T-helper 17 cell (primary cell): ENCODE data around the gene KRTAP4-4. TPM values are rescaled to one million over a fixed set of nuclear protein-coding genes. Genes with fewer than 3 reads are reported as not detected.
"Not testable (repeated sequence)": the region's sequence is repeated elsewhere in the genome, so short reads cannot be mapped to it uniquely, and the experiment has no call there.

Source experiments
- ATAC-seq: fragments of 150-1000 bp; cut with Tn5 transposase; 2 replicates; pipeline ENCODE4 v1.10.0; 2021; ENCODE audit warnings: mild to moderate bottlenecking, moderate library complexity
- DNase-seq, 3 donors: peaks; one replicate each; pipeline versions ENCODE4 v3.0.0 to v3.0.0-alpha.2; 2020 to 2021
- H3K9me3 ChIP-seq: one replicate; pipeline ENCODE4 v1.7.0; 2013; ENCODE audit warnings: low read length, mild to moderate bottlenecking; ENCODE audit not compliant: control insufficient read depth, poor library complexity, severe bottlenecking
- H3K27ac Mint-ChIP-seq: one replicate; pipeline ENCODE4 v1.8.0; 2022; ENCODE audit warnings: mild to moderate bottlenecking, moderate library complexity, mixed read lengths
- H3K27me3 Mint-ChIP-seq: one replicate; pipeline ENCODE4 v1.8.0; 2022; ENCODE audit warnings: mixed read lengths
- H3K36me3 Mint-ChIP-seq: one replicate; pipeline ENCODE4 v1.8.0; 2022; ENCODE audit warnings: low read depth, mixed read lengths
- H3K4me1 Mint-ChIP-seq: one replicate; pipeline ENCODE4 v1.8.0; 2022; ENCODE audit warnings: mild to moderate bottlenecking, mixed read lengths
- H3K4me3 Mint-ChIP-seq: one replicate; pipeline ENCODE4 v1.8.0; 2022; ENCODE audit warnings: mild to moderate bottlenecking, moderate library complexity, mixed read lengths
- total RNA-seq, 4 donors: library from RNA in 2 of 4; stranded (reverse) in 2 of 4; gene quantifications; one replicate each; pipeline ENCODE4 v1.2.3 and lab custom pipeline; 2022 to 2026

Gene KRTAP4-4
- total RNA-seq, 2 donors from 2014 or later = not detected

DNA sequence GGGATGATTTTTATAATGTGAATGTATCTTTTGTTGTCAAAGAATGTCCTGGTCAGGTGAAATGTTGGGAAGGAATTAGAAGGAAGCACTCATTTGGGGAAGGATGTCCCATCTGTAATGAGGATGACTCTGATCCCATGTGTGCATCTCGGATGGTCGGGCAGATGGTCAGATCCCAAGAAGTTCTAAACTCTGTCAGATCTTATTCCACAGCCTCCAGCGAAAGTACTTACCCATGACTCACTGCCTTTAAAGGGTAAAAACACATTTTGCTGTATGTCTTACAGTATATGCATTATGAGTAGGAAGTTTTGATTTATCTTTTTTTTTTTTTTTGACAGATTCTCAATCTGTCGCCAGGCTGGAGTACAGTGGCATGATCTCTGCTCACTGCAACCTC, 41.8 kb downstream of the KRTAP4-4 start:
- DNase-seq = no peak
- Mint-ChIP-seq H3K4me3 (no peak overlapping the region), H3K36me3 (peaks cover 6% of the 10 kb centered on the region), H3K27me3 (peaks cover 20% of the 10 kb centered on the region), H3K27ac (no peak overlapping the region), H3K4me1 (peaks cover 16% of the 10 kb centered on the region)
- no peaks in the 10 kb centered on the region for H3K9me3 ChIP-seq
- ATAC-seq = no peak

- H3K9me3 ChIP-seq, H3K4me3 Mint-ChIP-seq, H3K27ac Mint-ChIP-seq, ATAC-seq, DNase-seq, H3K36me3 Mint-ChIP-seq: not testable (repeated sequence)
- peaks cover 11% of the 10 kb centered on the region for H3K4me1 Mint-ChIP-seq
- H3K27me3 Mint-ChIP-seq = peaks cover 20% of the 10 kb centered on the region
Measured at GRCh38 chr17:41117846-41118386, 42.6 kb downstream of the KRTAP4-4 start, which contains the start of gene KRTAP4-11. Gene KRTAP4-11 (minus strand): TSS chr17:41118373. CDS start chr17:41118315, 58 bp downstream.

DNA sequence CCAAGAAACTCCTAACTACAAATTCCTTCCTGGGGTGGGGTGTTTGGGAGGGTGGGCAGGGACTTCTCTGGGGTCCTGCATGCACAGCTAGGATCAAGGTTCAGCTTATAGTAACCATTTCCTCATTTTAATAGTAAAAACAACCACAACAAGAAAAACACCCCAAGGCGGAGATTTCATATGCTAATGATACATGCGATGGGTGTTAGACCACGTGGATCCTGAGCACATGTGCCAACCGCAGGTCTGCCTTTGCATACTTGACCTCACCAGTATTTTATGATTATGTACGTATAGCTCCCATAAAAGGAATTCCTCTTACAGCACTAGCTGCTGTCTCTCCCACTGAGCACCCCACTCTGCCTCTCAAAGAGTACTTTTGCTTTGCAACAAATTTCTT, 44.3 kb downstream of the KRTAP4-4 start:
- DNase-seq (no peak), ATAC-seq (peak; percentile 73)
- H3K36me3 Mint-ChIP-seq = peaks cover 6% of the 10 kb centered on the region
- H3K27me3 Mint-ChIP-seq = peaks cover 20% of the 10 kb centered on the region
- peaks cover 11% of the 10 kb centered on the region for H3K4me1 Mint-ChIP-seq
- no peak overlapping the region for H3K4me3 Mint-ChIP-seq
- peak overlapping the region; percentile 19 for H3K27ac Mint-ChIP-seq
- H3K9me3 ChIP-seq = peaks cover 2% of the 10 kb centered on the region

GRCh38 chr17:41111151-41111885, 49.2 kb downstream of the KRTAP4-4 start:
- ATAC-seq (no peak), DNase-seq (no peak)
- Mint-ChIP-seq H3K36me3 (peaks cover 2% of the 10 kb centered on the region), H3K27ac (no peak overlapping the region), H3K4me1 (peaks cover 12% of the 10 kb centered on the region), H3K27me3 (peaks cover 9% of the 10 kb centered on the region), H3K4me3 (no peak overlapping the region)
- H3K9me3 ChIP-seq = peaks cover 2% of the 10 kb centered on the region

Other genes with a start within 250 kb of the KRTAP4-4 start
- not detected for gene KRT23, start 223.1 kb downstream of the KRTAP4-4 start, total RNA-seq
- gene KRT39, start 193.8 kb downstream of the KRTAP4-4 start, total RNA-seq = not detected
- not detected for gene KRT40, start 176.4 kb downstream of the KRTAP4-4 start, total RNA-seq
- not detected for gene KRTAP3-3, start 166.6 kb downstream of the KRTAP4-4 start, total RNA-seq
- gene KRTAP3-2, start 160.8 kb downstream of the KRTAP4-4 start, total RNA-seq = not detected
- not detected for gene KRTAP3-1, start 151.6 kb downstream of the KRTAP4-4 start, total RNA-seq
- not detected for gene KRTAP1-5, start 133.5 kb downstream of the KRTAP4-4 start, total RNA-seq
- gene KRTAP1-4, start 130.6 kb downstream of the KRTAP4-4 start, total RNA-seq = not detected
- gene KRTAP1-3, start 125.9 kb downstream of the KRTAP4-4 start, total RNA-seq = not detected
- gene KRTAP1-1, start 119.3 kb downstream of the KRTAP4-4 start, total RNA-seq = not detected
- not detected for gene KRTAP2-1, start 113.4 kb downstream of the KRTAP4-4 start, total RNA-seq
- gene KRTAP2-2, start 105.5 kb downstream of the KRTAP4-4 start, total RNA-seq = not detected
- gene KRTAP2-3, start 100.6 kb downstream of the KRTAP4-4 start, total RNA-seq = not detected
- gene KRTAP2-4, start 94.9 kb downstream of the KRTAP4-4 start, total RNA-seq = not detected
- gene KRTAP4-7, start 76.6 kb downstream of the KRTAP4-4 start, total RNA-seq = not detected
- gene KRTAP4-8, start 62.6 kb downstream of the KRTAP4-4 start, total RNA-seq = not detected
- not detected for gene KRTAP4-16, start 58.5 kb downstream of the KRTAP4-4 start, total RNA-seq
- gene KRTAP4-9, start 55.4 kb downstream of the KRTAP4-4 start, total RNA-seq = not detected
- gene KRTAP4-11, start 42.4 kb downstream of the KRTAP4-4 start, total RNA-seq = not detected
- not detected for gene KRTAP4-12, start 36.6 kb downstream of the KRTAP4-4 start, total RNA-seq
- gene KRTAP4-6, start 20.2 kb downstream of the KRTAP4-4 start, total RNA-seq = not detected
- not detected for gene KRTAP4-5, start 10.9 kb downstream of the KRTAP4-4 start, total RNA-seq
- gene KRTAP4-3, start 7.5 kb upstream of the KRTAP4-4 start, total RNA-seq = not detected
- gene KRTAP4-2, start 17.5 kb upstream of the KRTAP4-4 start, total RNA-seq = not detected
- not detected for gene KRTAP4-1, start 24.2 kb upstream of the KRTAP4-4 start, total RNA-seq
- gene KRTAP9-1, start 29.1 kb upstream of the KRTAP4-4 start, total RNA-seq = not detected
- not detected for gene KRTAP9-2, start 65.9 kb upstream of the KRTAP4-4 start, total RNA-seq
- not detected for gene KRTAP9-3, start 71.7 kb upstream of the KRTAP4-4 start, total RNA-seq
- gene KRTAP9-8, start 77.3 kb upstream of the KRTAP4-4 start, total RNA-seq = not detected
- not detected for gene KRTAP9-4, start 88.9 kb upstream of the KRTAP4-4 start, total RNA-seq
- not detected for gene KRTAP9-9, start 94.6 kb upstream of the KRTAP4-4 start, total RNA-seq
- not detected for gene KRTAP9-6, start 104.6 kb upstream of the KRTAP4-4 start, total RNA-seq
- not detected for gene KRTAP9-7, start 115.0 kb upstream of the KRTAP4-4 start, total RNA-seq
- gene KRTAP29-1, start 142.1 kb upstream of the KRTAP4-4 start, total RNA-seq = not detected
- gene KRTAP16-1, start 148.6 kb upstream of the KRTAP4-4 start, total RNA-seq = under 1 TPM; 0.17 to 0.34 TPM
- not detected for gene KRTAP17-1, start 155.0 kb upstream of the KRTAP4-4 start, total RNA-seq
- gene KRT33A, start 190.1 kb upstream of the KRTAP4-4 start, total RNA-seq = not detected
- gene KRT33B, start 209.1 kb upstream of the KRTAP4-4 start, total RNA-seq = not detected
- not detected for gene KRT34, start 221.6 kb upstream of the KRTAP4-4 start, total RNA-seq
- not detected for gene KRT31, start 236.9 kb upstream of the KRTAP4-4 start, total RNA-seq